ENCODE measurements around the gene EIF3K.
"Not testable (repeated sequence)": the region's sequence is repeated elsewhere in the genome, so short reads cannot be mapped to it uniquely, and the experiment has no call there.

EIF3K gene

DNA sequence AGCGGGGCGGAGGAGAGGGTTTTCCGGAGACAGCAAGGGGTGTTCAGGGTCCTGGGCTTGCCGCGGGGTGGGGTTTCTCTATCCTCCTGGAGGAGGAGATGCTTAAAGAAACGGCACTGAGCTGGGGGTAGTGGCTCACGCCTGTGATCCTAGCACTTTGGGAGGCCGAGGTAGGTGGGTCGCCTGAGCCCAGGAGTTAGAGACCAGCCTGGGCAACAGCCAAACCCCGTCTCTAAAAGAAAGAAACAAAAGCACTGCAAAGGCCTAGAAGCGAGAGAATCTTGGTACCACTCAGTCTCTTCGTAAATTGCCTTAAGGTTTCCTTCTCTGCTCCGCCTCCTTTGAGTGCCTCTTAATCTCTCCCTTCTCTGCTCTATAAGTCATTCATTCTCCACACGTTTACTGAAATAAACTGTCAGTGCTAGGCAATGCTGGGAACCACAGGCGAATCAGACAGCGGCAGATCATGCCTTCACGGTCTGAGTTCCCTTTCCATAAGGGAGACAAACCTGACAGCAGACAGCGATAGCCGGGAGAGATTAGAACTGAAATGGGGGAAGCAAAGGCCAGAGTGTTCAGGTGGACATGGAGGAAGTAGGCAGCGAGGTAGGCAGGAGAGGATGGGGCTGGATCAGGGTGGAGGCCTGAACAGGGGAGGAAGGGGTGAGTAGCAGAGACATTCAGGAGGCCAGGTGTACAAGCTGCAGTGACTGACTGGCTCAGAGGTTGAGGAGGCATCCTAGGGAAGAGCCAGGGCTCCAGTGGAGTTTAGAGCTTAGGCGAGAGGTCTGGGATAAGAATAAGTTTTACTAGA is 580 bp downstream of the EIF3K start:
- no peak for DNase-seq (ENCODE audit: low read depth)
- peak overlapping the region; percentile 100 for H3K4me3 ChIP-seq (ENCODE audit: low read length)
- TF ChIP-seq, protein P1, sequence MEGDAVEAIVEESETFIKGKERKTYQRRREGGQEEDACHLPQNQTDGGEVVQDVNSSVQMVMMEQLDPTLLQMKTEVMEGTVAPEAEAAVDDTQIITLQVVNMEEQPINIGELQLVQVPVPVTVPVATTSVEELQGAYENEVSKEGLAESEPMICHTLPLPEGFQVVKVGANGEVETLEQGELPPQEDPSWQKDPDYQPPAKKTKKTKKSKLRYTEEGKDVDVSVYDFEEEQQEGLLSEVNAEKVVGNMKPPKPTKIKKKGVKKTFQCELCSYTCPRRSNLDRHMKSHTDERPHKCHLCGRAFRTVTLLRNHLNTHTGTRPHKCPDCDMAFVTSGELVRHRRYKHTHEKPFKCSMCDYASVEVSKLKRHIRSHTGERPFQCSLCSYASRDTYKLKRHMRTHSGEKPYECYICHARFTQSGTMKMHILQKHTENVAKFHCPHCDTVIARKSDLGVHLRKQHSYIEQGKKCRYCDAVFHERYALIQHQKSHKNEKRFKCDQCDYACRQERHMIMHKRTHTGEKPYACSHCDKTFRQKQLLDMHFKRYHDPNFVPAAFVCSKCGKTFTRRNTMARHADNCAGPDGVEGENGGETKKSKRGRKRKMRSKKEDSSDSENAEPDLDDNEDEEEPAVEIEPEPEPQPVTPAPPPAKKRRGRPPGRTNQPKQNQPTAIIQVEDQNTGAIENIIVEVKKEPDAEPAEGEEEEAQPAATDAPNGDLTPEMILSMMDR (IDR thresholded peaks at IDR 0.05; ENCODE audit: insufficient read depth, low read depth, low read length, missing control alignments), result no peak

DNA sequence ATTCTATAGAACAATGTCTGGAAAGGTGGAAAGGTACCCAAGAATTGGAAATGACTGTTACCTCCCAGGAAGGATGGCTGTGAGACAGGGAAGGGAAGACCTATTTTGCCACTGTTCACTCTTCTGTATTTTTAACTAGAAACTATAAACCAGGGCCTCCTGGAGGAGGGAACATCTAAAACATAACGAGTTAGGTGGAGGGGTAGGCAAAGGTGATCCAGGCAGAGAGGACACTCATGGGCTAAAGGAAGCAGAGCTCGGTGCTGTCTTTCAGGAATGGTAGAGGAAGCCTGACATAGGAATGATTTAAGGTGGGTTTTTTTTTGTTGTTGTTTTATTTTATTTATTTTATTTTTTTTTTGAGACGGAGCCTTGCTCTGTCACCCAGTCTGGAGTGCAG is 5.8 kb downstream of the EIF3K start:
- no peak for DNase-seq (ENCODE audit: low read depth)
- TF ChIP-seq, protein P1 (IDR thresholded peaks at IDR 0.05; ENCODE audit: insufficient read depth, low read depth, low read length, missing control alignments), result no peak
- H3K4me3 ChIP-seq (ENCODE audit: low read length), result no peak overlapping the region

DNA sequence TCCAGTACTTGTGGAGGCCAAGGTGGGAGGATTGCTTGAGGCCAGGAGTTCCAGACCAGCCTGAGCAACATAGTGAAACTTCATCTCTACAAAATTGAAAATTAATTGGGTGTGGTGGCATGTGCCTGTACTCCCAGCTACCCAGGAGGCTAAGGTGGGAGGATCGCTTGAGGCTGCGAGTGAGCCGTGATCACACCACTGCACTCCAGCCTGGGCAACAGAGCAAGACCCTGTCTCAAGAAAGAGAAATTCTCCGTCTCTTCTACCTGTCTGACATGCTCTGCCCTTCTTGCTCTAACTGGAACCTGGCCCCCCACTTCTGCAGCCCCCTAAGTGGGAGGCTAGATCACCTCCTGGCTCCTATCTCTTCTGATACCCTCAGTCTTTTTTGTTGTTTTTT is 7.4 kb downstream of the EIF3K start:
- DNase-seq (ENCODE audit: low read depth), result no peak
- H3K4me3 ChIP-seq (ENCODE audit: low read length), result no peak overlapping the region
- TF ChIP-seq, protein P1 (IDR thresholded peaks at IDR 0.05; ENCODE audit: insufficient read depth, low read depth, low read length, missing control alignments), result no peak

DNA sequence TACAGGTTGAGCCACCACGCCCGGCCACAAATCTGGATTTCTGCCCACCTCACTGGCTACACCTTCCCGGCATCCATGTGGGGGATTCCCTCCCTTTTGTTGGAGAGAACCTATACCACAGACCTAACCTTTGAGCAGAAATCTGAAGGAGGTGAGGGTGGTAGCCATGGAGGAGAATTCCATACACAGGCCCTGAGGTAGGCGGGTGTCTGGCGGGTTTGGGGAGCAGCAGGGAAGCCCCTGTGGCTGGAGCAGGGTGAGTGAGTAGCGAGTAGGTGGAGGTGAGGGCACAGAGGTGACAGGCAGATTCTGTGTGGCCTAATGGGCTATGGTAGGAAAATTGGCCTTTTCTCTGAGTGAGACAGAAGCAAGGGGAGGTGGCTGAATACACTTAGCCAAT is 10.6 kb downstream of the EIF3K start:
- no peak overlapping the region for H3K4me3 ChIP-seq (ENCODE audit: low read length)
- no peak for DNase-seq (ENCODE audit: low read depth)
- TF ChIP-seq, protein P1 (IDR thresholded peaks at IDR 0.05; ENCODE audit: insufficient read depth, low read depth, low read length, missing control alignments), result no peak

DNA sequence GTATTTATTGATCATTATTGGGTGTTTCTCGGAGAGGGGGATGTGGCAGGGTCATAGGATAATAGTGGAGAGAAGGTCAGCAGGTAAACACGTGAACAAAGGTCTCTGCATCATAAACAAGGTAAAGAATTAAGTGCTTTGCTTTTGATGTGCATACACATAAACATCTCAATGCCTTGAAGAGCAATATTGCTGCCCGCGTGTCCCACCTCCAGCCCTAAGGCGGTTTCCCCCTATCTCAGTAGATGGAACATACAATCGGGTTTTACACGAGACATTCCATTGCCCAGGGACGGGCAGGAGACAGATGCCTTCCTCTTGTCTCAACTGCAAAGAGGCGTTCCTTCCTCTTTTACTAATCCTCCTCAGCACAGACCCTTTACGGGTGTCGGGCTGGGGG is 12.3 kb downstream of the EIF3K start:
- H3K4me3 ChIP-seq (ENCODE audit: low read length); DNase-seq (ENCODE audit: low read depth): not testable (repeated sequence)

DNA sequence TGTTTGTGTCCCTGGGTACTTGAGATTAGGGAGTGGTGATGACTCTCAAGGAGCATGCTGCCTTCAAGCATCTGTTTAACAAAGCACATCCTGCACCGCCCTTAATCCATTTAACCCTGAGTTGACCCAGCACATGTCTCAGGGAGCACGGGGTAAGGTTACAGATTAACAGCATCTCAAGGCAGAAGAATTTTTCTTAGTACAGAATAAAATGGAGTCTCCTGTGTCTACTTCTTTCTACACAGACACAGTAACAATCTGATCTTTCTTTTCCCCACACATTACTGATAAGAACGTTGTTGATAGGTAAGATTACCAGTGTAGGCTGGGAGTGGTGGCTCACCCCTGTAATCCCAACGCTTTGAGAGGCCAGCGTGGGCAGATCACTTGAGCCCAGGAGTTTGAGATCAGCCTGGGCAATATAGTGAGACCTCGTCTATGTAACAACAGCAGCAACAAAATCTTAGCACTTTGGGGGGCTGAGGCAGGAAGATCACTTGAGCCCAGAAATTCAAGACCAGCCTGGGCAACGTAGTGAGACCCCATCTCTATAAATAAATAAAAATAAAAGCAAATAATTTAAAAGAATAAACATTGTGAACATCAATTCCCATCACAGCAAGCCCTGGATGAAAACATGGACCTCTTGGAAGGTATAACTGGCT is 13.0 kb downstream of the EIF3K start:
- not testable (repeated sequence) for DNase-seq (ENCODE audit: low read depth); H3K4me3 ChIP-seq (ENCODE audit: low read length)

DNA sequence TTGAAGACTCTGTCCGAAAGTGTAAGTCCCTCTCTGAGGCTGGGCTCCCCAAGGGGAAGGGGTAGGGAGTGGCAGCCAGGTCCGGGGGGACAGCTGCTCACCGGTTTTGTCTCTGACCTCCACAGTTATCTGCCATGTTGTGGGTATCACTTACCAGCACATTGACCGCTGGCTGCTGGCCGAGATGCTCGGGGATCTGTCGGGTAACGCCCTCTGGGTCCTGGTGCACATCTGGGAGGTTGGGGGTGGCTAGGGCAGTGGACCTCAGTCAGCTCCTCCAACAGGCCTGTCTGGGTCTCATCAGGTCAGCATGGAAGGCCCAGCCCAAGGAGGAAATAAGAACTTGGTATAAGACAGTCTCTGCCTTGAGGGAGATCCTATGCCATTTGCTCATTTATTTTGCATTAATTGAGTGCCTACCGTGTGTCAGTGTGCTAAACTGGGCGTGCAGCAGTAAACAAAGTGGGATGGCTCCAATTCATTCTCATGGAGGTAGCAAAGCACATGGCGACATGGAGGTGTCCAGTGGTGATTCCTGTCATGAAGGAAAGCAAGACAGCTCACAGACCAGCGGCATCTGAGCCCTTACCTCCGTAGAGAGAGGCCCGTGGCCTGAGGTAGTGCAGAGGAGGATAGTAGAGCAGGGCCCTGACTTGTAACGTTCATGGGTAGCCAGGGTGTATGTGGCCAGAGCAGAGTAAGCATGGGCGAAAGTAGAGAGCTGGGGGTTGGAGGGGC is 13.7 kb downstream of the EIF3K start:
- no peak overlapping the region for H3K4me3 ChIP-seq (ENCODE audit: low read length)
- no peak for DNase-seq (ENCODE audit: low read depth)
- TF ChIP-seq, protein P1 (IDR thresholded peaks at IDR 0.05; ENCODE audit: insufficient read depth, low read depth, low read length, missing control alignments), result no peak
